SKM-1 (cell line): ENCODE results near the gene ZNF234.
"Not testable (repeated sequence)": the region's sequence is repeated elsewhere in the genome, so short reads cannot be mapped to it uniquely, and the experiment has no call there.

Experiments used
- DNase-seq: peaks from one replicate; lab custom pipeline; 2025; ENCODE audit not compliant: unreplicated experiment; lab: John Stamatoyannopoulos, UW

The ZNF234 gene

DNA sequence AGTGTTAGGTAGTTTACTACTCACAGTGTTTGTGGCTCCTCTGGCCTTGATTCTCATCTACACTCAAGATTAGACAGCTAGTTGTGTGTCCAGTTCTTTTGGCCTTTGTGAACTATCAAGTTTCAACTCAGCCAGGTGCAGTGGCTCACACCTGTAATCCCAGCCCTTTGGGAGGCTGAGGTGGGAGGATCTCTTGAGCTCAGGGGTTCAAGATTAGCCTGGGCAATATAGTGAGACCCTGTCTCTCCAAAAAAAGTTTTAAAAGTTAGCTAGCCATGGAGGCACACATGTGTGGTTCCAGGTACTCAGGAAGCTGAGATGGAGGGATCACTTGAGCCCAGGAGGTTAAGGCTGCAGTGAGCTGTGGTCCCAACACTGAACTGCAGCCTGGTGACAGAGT, 39.6 kb downstream of the ZNF234 start:
- no peak for DNase-seq

DNA sequence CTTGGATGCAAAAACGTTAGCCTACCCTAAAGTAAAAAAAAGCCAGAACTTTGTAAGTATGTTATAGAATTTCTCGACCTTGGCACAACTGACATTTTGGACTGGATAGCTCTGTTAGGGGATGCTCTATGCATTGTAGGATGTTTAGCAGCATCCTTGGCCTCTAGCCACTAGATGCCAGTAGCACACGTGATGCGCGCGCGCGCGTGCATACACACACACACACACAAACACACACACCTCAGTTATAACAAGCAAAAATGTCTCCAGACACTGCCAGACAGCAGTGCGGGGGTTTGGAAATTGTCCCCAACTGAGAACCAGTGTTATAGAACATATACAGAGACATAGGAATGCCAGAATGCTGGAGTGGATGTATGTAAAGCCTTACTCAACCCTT, 40.8 kb downstream of the ZNF234 start:
- no peak for DNase-seq

DNA sequence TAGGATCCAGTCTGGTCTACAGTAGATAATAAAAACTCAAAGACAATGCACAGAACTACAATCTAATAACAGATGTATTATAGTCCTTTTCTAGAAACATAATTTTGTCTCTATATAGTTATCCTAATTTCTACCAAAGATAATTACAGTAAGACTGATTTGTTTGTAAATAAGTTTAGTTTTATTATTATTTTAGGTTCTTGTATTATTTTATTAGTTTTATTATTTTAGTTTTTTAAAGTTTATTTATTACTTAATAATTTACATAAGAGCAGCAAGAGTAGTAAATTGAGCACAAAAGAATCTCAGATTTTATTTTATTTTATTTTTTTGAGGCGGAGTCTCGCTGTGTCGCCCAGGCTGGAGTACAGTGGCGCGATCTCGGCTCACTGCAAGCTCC, 48.7 kb downstream of the ZNF234 start:
- no peak for DNase-seq

DNA sequence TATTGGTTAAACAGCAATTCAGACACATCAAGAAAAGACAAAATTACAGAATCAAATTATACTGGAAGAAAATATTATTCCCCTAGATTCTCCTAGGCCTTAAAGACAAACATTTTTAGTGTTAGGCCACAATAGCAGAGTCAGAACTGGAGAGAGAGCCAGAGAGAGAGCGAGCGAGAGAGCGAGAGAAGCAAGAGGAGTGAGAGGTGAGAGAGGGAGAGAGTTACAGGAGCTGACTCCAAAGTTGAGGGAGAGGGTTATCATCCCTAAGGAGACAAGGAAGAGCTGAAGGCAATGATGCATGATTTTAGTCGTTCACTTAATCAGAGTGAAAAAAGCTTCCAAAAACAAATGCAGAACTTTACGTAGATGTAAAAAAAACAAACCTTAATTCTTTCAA, 50.8 kb downstream of the ZNF234 start:
- DNase-seq: no peak

DNA sequence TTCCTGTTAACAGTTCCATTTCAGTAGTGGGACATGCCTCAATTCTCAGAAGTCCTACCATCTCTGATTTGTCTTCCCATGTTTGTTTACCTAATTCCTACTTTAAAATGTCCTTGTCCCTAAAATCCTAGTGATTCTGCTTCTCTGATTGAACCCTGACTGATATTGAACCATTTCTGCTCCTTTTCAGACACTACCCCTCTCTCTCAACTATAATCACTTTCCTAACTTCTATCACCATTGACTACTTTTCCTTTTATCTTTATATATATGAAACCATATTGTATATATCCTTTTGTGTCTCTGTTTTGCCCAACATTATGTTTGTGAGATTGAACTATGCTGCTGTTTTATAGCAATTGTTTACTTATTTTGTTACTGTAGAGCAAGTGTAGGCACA, 55.4 kb downstream of the ZNF234 start:
- DNase-seq: no peak

DNA sequence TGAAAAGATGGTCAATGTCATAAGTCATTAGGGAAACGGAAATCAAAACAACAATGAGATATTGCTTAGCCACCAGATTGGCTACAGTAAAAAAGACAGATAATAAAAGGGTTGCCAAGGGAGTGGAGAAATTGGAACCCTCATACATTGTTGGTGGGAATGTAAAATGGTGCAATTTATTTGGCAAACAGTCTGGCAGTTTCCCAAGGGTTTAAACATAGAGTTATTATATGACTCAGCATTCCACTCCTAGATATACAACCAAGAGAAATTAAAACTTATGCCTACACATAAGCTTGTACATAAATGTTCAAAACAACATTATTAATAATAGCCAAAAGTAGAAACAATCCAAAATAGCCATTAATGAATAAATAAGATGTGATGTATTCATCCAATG, 61.1 kb downstream of the ZNF234 start:
- DNase-seq: no peak

- no peak for DNase-seq
Observed at GRCh38 chr19:44202974-44203373, 61.6 kb downstream of the ZNF234 start.

DNA sequence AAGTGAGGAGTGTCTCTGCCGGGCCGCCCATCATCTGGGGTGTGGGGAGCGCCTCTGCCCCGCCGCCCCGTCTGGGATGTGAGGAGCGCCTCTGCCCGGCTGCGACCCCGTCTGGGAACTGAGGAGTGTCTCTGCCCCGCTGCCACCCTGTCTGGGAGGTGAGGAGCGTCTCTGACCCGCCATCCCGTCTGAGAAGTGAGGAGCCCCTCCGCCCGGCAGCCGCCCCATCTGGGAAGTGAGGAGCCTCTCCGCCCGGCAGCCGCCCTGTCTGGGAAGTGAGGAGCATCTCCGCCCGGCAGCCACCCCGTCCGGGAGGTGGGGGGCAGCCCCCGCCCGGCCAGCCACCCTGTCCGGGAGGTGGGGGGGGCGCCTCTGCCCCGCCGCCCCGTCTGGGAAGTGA, 62.5 kb downstream of the ZNF234 start:
- not testable (repeated sequence) for DNase-seq

DNA sequence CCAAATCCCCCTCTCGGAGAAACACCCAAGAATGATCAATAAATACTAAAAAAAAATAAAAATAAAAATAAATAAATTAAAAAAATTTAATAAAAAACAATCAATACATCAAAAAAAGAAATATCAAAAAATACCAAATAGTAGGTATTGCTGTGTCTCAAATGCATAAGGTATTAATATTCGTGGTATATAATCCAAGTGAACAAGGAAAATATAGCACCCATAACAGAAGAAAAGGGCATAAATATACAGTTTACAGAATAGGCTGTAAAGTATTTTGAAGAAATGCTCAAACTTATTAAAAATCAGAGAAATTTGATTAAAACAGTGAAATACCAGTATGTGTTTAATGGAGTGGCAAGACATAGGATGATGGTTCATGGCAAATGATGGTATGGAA, 63.4 kb downstream of the ZNF234 start:
- no peak for DNase-seq

DNA sequence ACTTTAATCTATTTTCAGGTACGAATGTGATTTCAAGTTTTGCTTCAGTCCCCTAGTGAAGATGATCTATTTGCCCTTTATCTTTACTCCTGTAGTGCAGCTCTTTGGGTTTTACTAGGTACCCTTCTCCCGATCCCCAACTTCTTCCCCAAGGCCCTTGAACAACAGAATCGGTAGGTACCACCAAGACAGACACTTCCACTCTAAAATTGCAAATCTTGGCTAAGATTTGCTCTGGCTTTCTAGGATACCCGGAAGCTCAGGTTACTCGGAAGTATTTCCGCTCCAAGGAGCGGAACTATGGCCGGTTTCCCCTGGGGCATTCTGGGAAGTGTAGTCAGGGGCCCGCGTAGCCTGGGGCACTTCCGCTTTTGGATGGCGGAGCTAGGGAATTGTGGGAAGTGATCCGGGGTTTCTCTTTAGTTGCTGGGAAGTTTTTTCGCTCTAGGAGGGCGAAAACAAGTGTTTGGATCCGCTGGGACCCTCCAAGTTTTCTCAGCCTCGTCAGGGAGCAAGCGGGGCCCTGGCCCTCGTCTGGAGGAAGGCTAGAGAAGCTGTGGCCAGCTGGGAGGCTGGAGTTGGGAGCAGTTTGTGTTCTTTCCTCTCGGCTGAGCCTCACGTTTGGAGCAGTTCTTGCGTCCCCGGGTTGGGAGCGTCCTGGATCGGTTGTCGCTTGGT, 65.9 kb downstream of the ZNF234 start:
- DNase-seq: no peak
